22Rv1 (cell line): Measurements from ENCODE around the gene CCDC198.

Source experiments
- ZFX ChIP-seq: fragments of 450-650 bp; IDR thresholded peaks from 2 replicates; pipeline ENCODE4 v1.6.1; 2017; ENCODE audit warnings: antibody characterized with exemption, borderline replicate concordance
- TF ChIP-seq, protein P1 (sequence below): fragments of 450-650 bp; IDR thresholded peaks from 2 replicates; pipeline ENCODE4 v1.5.1; 2017; ENCODE audit warnings: mild to moderate bottlenecking

- TF ChIP-seq, protein P1, sequence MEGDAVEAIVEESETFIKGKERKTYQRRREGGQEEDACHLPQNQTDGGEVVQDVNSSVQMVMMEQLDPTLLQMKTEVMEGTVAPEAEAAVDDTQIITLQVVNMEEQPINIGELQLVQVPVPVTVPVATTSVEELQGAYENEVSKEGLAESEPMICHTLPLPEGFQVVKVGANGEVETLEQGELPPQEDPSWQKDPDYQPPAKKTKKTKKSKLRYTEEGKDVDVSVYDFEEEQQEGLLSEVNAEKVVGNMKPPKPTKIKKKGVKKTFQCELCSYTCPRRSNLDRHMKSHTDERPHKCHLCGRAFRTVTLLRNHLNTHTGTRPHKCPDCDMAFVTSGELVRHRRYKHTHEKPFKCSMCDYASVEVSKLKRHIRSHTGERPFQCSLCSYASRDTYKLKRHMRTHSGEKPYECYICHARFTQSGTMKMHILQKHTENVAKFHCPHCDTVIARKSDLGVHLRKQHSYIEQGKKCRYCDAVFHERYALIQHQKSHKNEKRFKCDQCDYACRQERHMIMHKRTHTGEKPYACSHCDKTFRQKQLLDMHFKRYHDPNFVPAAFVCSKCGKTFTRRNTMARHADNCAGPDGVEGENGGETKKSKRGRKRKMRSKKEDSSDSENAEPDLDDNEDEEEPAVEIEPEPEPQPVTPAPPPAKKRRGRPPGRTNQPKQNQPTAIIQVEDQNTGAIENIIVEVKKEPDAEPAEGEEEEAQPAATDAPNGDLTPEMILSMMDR, result no peak
- TF ChIP-seq ZFX, result no peak
These were observed 31.8 kb downstream of the CCDC198 start for GRCh38 chr14:57461777-57462320.
